Measurements from ENCODE around the gene OR1F1.

DNA sequence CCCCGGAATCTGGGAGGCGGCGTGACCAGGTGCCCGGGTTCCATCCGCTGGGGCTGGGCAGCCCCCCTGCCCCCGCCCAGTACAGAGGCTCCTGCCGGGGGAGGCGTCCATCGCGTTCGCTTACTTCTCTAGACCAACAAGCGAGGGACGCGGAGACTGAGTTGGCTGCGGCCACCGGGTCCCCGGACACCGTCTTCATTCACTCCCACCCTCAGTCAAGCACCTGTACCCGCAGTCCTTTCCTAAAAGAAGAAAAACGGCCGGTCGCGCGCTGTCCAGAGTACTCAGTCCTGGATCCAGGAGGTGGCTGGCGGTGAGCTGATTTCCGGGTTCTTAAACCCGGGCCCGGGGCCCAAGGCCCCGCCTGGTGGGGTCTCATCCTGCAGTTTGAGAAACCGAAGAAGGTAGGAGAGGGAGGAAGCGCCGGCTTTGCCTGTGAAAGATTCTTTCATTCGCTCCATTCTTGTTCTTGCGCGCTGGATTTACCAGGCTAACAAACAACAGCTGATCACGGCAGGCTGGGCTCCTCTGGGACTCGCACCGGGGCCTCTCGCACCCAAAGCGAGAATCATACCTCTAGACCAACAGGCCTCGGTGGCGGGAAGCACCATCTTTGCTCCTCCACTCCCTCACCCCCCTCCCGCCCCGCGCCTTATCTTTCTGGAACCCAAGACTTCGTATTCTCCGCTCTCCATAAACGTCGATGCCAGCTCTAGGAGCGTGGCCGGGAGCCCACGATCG, 17.4 kb upstream of the OR1F1 start:
- TF ChIP-seq, protein P1, sequence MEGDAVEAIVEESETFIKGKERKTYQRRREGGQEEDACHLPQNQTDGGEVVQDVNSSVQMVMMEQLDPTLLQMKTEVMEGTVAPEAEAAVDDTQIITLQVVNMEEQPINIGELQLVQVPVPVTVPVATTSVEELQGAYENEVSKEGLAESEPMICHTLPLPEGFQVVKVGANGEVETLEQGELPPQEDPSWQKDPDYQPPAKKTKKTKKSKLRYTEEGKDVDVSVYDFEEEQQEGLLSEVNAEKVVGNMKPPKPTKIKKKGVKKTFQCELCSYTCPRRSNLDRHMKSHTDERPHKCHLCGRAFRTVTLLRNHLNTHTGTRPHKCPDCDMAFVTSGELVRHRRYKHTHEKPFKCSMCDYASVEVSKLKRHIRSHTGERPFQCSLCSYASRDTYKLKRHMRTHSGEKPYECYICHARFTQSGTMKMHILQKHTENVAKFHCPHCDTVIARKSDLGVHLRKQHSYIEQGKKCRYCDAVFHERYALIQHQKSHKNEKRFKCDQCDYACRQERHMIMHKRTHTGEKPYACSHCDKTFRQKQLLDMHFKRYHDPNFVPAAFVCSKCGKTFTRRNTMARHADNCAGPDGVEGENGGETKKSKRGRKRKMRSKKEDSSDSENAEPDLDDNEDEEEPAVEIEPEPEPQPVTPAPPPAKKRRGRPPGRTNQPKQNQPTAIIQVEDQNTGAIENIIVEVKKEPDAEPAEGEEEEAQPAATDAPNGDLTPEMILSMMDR (IDR thresholded peaks at IDR 0.05) = no peak
- TF ChIP-seq POLR2A (IDR thresholded peaks at IDR 0.05) = no peak
